ENCODE results near the gene LOXL1. TPM values are rescaled to one million over a fixed set of nuclear protein-coding genes. Genes with fewer than 3 reads are reported as not detected.

The LOXL1 gene
- total and polyA plus RNA-seq, 7 donors = 3.0 to 27.7 (median 9.7) TPM; not detected in 1

DNA sequence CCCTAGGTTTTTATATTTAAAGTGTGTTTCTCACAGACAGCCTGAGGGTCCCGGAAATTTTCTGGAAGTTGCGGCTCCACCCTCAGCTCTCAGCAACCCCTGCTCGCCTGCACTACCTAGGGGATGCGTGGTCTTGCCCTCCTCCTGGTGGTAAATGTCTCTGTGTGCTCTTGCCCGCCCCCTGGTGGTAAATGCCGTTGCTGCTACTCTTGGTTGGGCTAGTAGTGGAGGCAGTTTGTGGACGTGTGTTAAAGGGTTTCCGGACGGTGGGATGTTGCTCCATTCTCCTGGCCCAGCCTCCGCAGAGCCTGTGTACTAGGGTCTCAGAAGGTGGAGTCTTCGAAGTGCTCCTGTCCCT lies 38.5 kb downstream of the LOXL1 start:
- H3K4me1 ChIP-seq = peaks cover 0 to 10% (median 5%) of the 10 kb centered on the region in 4 donors
- H3K27ac ChIP-seq = no peak overlapping the region
- intact Hi-C loops (cut with DNase I) = loop anchor here (1.0 kb wide), 1 partner anchor 13 kb away; no protein-coding TSS in a partner anchor
- H3K36me3 ChIP-seq = no peaks in the 10 kb centered on the region
- H3K4me3 ChIP-seq = no peak overlapping the region
- WGBS, 2 donors = 5 to 6% methylated on average over 11 of the region's 11 CpGs
- DNase-seq = peak; percentile 90
- TF ChIP-seq, protein P1, sequence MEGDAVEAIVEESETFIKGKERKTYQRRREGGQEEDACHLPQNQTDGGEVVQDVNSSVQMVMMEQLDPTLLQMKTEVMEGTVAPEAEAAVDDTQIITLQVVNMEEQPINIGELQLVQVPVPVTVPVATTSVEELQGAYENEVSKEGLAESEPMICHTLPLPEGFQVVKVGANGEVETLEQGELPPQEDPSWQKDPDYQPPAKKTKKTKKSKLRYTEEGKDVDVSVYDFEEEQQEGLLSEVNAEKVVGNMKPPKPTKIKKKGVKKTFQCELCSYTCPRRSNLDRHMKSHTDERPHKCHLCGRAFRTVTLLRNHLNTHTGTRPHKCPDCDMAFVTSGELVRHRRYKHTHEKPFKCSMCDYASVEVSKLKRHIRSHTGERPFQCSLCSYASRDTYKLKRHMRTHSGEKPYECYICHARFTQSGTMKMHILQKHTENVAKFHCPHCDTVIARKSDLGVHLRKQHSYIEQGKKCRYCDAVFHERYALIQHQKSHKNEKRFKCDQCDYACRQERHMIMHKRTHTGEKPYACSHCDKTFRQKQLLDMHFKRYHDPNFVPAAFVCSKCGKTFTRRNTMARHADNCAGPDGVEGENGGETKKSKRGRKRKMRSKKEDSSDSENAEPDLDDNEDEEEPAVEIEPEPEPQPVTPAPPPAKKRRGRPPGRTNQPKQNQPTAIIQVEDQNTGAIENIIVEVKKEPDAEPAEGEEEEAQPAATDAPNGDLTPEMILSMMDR (IDR thresholded peaks at IDR 0.05) = peak; percentile 90 to 98 (median 94)
- no peak for TF ChIP-seq EP300 (IDR thresholded peaks at IDR 0.05)
- no peaks in the 10 kb centered on the region for H3K9me3 ChIP-seq
- H3K27me3 ChIP-seq = no peaks in the 10 kb centered on the region

DNA sequence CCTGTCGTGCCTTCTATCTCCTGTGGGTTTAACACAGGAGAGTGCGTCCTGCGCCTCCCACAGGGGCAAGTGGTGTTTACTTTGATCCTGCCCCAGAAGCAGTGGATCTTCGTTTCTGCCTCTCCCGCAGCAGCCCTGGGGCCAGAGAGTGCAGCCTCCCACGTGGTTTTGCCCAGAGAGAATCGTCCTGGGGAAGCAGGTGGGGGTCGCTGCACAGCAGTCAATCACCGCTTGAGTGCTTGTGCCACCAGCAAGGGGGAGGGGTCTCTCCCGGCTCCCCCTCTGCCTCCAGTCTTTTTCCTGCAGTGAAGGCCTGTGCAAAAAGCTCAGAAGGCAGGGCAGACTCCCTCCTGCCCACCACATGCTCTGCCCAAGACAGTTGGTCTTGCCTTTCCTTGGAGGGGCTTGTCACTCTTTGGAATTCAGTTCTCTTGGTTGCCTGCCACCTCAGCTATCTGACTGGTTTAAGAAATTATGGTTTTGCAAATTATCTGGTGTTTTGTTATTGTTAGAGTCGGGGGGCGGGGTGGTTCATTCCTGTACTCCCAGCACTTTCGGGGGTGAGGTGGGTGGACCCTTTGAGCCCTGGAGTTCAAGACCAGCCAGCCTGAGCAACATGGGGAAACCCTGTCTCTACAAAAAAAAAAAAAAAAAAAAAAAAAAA lies 39.0 kb downstream of the LOXL1 start:
- intact Hi-C loops (cut with DNase I) = no loop called here
- Histone ChIP-seq H3K4me3 (no peak overlapping the region), H3K27ac (no peak overlapping the region), H3K36me3 (no peaks in the 10 kb centered on the region), H3K9me3 (no peaks in the 10 kb centered on the region), H3K4me1 (peaks cover 0 to 10% (median 5%) of the 10 kb centered on the region in 4 donors), H3K27me3 (no peaks in the 10 kb centered on the region)
- peak; percentile 62 for DNase-seq
- TF ChIP-seq, protein P1 (IDR thresholded peaks at IDR 0.05) = peak in 1 of 4 experiments; percentile 40
- TF ChIP-seq POLR2AphosphoS5 (IDR thresholded peaks at IDR 0.05) = no peak
- no peak for TF ChIP-seq POLR2A (IDR thresholded peaks at IDR 0.05)
- no peak for TF ChIP-seq EP300 (IDR thresholded peaks at IDR 0.05)
- WGBS, 2 donors = 22 to 27% methylated on average over 13 of the region's 13 CpGs

DNA sequence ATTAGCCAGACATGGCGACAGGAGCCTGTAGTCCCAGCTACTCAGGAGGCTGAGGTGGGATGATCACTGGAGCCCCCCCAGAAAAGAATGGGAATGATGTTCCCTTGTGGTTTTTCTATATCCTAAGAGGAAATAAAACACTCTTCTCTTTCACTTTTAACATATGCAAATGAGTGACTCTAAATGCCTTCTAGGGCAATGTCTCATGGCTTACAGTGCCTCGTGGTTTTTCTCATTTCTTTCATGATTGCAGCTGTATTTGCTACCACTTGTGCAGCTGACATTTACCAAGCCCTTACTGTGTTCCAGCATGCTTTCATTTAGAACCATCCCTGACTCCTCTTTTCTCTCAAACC lies 39.5 kb downstream of the LOXL1 start:
- no peaks in the 10 kb centered on the region for H3K9me3 ChIP-seq
- WGBS, 2 donors = 19 to 30% methylated on average over 2 of the region's 2 CpGs
- H3K27ac ChIP-seq = no peak overlapping the region
- no peaks in the 10 kb centered on the region for H3K36me3 ChIP-seq
- intact Hi-C loops (cut with DNase I) = no loop called here
- H3K4me1 ChIP-seq = peaks cover 0 to 10% (median 5%) of the 10 kb centered on the region in 4 donors
- H3K27me3 ChIP-seq = no peaks in the 10 kb centered on the region
- DNase-seq = no peak
- H3K4me3 ChIP-seq = no peak overlapping the region
- TF ChIP-seq POLR2AphosphoS5 (IDR thresholded peaks at IDR 0.05) = no peak
- TF ChIP-seq, protein P1 (IDR thresholded peaks at IDR 0.05) = no peak
- no peak for TF ChIP-seq POLR2A (IDR thresholded peaks at IDR 0.05)
- TF ChIP-seq EP300 (IDR thresholded peaks at IDR 0.05) = no peak

DNA sequence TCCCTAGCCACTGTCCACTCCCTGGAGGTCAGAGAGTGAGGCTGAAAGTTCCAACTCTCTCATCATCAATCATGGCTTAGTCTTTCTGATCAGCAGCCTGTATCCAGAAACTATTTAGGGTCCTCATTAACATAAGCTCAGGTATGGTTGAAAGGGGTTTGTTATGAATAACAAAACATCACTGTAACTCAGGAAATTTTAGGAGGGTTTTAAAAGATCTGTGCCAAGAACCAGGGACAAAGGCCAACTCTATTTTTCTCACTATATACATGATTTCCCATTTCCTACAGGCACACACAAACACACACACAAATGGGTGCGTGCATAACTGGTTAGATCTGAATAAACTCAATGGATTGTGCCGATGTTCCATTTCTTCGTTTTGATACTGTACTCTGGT lies 42.2 kb downstream of the LOXL1 start:
- intact Hi-C loops (cut with DNase I) = no loop called here
- H3K36me3 ChIP-seq = no peaks in the 10 kb centered on the region
- H3K4me3 ChIP-seq = no peak overlapping the region
- TF ChIP-seq POLR2AphosphoS5 (IDR thresholded peaks at IDR 0.05) (no peak), POLR2A (IDR thresholded peaks at IDR 0.05) (no peak), EP300 (IDR thresholded peaks at IDR 0.05) (no peak)
- TF ChIP-seq, protein P1 (IDR thresholded peaks at IDR 0.05) = no peak
- no peaks in the 10 kb centered on the region for H3K9me3 ChIP-seq
- no peak overlapping the region for H3K27ac ChIP-seq
- H3K27me3 ChIP-seq = no peaks in the 10 kb centered on the region
- WGBS, 2 donors = 94 to 98% methylated on average over 3 of the region's 3 CpGs
- DNase-seq = peak; percentile 6
- peaks cover 0 to 19% (median 14%) of the 10 kb centered on the region in 4 donors for H3K4me1 ChIP-seq

Measured in sigmoid colon (tissue), 7 donors.